Activated T-cell treated with anti-CD3 and anti-CD28 coated beads, Interleukin-2, amount 50 U/mL, for 1 hour (primary cell): ENCODE data around the gene PRKACG.
"Not testable (repeated sequence)": the region's sequence is repeated elsewhere in the genome, so short reads cannot be mapped to it uniquely, and the experiment has no call there.

Experiments
- DNase-seq: peaks from one replicate; pipeline ENCODE4 v3.0.0-alpha.2; 2020

PRKACG gene

GRCh38 chr9:69014013-69014412, at the start of gene PRKACG:
TSS of gene PRKACG (minus strand) at chr9:69014113. CDS start at chr9:69014092, 21 bp downstream.
- no peak for DNase-seq

- no peak for DNase-seq
Observed at GRCh38 chr9:69062195-69062594, 48.3 kb upstream of the PRKACG start.

GRCh38 chr9:69060766-69061165, 46.9 kb upstream of the PRKACG start:
- DNase-seq: no peak

- DNase-seq: no peak
Observed at GRCh38 chr9:69058101-69058500, 44.2 kb upstream of the PRKACG start.

- no peak for DNase-seq
Observed at GRCh38 chr9:69056191-69056815, 42.4 kb upstream of the PRKACG start.

GRCh38 chr9:69054989-69055388, 41.1 kb upstream of the PRKACG start:
- DNase-seq: no peak

GRCh38 chr9:69050936-69051335, 37.0 kb upstream of the PRKACG start:
- DNase-seq: not testable (repeated sequence)

- DNase-seq: no peak
Observed at GRCh38 chr9:69049094-69049493, 35.2 kb upstream of the PRKACG start.

GRCh38 chr9:69047371-69047770, 33.5 kb upstream of the PRKACG start:
- DNase-seq: no peak

GRCh38 chr9:69046723-69047122, 32.8 kb upstream of the PRKACG start:
- no peak for DNase-seq

GRCh38 chr9:69045821-69046220, 31.9 kb upstream of the PRKACG start:
- no peak for DNase-seq

GRCh38 chr9:69044240-69045219, 30.6 kb upstream of the PRKACG start:
- DNase-seq: no peak

- DNase-seq: no peak
Observed at GRCh38 chr9:69040646-69041045, 26.7 kb upstream of the PRKACG start.

- DNase-seq: no peak
Observed at GRCh38 chr9:69036799-69037198, 22.9 kb upstream of the PRKACG start.

- DNase-seq: no peak
Observed at GRCh38 chr9:69036309-69036708, 22.4 kb upstream of the PRKACG start.

- peak; percentile 84 for DNase-seq
Observed at GRCh38 chr9:69035438-69036308, 21.8 kb upstream of the PRKACG start, which contains the start of gene FXN. TSS of gene FXN (plus strand) at chr9:69035752. CDS start at chr9:69035783, 31 bp downstream.

- DNase-seq: no peak
Observed at GRCh38 chr9:69034071-69034470, 20.2 kb upstream of the PRKACG start.

- DNase-seq: no peak
Observed at GRCh38 chr9:69030851-69031645, 17.1 kb upstream of the PRKACG start.

GRCh38 chr9:69029535-69029934, 15.6 kb upstream of the PRKACG start:
- no peak for DNase-seq

- peak; percentile 29 for DNase-seq
Observed at GRCh38 chr9:69028754-69029153, 14.8 kb upstream of the PRKACG start.

GRCh38 chr9:69027355-69028097, 13.6 kb upstream of the PRKACG start:
- DNase-seq: no peak
